Measurements from ENCODE around the gene PACS1. TPM values are rescaled to one million over a fixed set of nuclear protein-coding genes. Genes with fewer than 3 reads are reported as not detected.

The PACS1 gene
- total RNA-seq, 4 donors from 2014 or later = 17.9 to 37.6 (median 25.4) TPM

DNA sequence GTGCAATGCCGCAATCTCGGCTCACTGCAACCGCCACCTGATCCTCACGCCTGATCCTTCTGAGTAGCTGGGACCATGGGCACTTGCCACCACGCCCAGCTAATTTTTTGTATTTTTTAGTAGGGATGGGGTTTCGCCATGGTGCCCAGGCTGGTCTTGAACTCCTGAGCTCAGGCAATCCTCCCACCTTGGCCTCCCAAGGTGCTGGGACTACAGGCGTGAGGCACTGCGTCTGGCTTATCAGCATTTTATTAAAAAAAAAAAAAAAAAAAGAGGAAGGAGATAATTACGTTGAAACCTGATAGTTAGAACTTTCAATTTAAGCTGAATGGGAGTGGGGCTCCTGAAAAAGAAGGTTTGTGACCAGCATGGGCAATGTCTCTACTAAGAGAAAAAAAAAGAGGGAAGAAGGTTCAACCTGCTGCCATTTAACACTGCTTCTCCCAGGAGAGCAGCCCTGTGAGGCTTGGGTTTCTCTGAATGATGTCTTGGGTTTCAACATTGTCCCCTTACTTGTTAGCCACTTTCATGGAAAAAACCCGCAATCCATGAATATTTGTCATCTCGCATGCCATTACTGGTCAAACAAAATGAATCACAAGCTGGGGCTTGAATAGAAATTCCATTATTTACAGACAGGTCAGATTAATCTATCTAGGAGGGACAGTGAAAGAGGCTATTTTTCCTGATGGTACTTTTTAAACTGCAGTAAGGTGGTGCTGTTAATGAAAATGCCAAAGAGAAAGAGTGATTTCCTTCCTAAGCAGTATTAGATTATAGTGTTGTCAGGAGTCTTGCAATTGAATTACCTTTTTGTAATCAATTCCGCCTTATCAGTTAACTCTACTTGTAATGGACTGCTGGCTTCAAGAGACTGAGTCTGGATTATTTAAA is 72.5 kb downstream of the PACS1 start:
- Histone ChIP-seq H3K4me1 (peaks cover 0 to 10% (median 5%) of the 10 kb centered on the region in 3 donors), H3K4me3 (no peak overlapping the region), H3K36me3 (no peaks in the 10 kb centered on the region), H3K27ac (no peak overlapping the region), H3K27me3 (no peaks in the 10 kb centered on the region), H3K9me3 (peaks cover 0 to 5% (median 0%) of the 10 kb centered on the region in 3 donors)
- TF ChIP-seq, protein P1, sequence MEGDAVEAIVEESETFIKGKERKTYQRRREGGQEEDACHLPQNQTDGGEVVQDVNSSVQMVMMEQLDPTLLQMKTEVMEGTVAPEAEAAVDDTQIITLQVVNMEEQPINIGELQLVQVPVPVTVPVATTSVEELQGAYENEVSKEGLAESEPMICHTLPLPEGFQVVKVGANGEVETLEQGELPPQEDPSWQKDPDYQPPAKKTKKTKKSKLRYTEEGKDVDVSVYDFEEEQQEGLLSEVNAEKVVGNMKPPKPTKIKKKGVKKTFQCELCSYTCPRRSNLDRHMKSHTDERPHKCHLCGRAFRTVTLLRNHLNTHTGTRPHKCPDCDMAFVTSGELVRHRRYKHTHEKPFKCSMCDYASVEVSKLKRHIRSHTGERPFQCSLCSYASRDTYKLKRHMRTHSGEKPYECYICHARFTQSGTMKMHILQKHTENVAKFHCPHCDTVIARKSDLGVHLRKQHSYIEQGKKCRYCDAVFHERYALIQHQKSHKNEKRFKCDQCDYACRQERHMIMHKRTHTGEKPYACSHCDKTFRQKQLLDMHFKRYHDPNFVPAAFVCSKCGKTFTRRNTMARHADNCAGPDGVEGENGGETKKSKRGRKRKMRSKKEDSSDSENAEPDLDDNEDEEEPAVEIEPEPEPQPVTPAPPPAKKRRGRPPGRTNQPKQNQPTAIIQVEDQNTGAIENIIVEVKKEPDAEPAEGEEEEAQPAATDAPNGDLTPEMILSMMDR (IDR thresholded peaks at IDR 0.05) = no peak
- no peak for TF ChIP-seq POLR2A (IDR thresholded peaks at IDR 0.05)
- 85 to 88% methylated on average over 11 to 12 of the region's 12 CpGs for WGBS, 2 donors
- intact Hi-C loops (cut with DNase I) = no loop called here
- DNase-seq = no peak

DNA sequence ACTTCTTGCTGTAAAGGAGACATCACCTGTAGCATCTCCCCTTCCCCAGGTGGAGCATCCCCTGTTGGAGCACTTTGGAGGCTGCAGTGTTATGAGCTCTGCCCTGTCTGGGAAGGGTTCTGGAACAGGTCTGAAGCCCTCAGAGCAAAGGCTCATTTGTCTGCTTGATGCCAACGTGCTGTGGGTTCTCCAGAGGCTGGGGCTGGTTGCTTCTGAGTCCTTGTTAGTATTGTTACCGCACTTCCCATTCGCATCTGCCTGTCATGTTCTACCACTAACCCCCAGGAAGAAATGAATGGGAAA is 73.1 kb downstream of the PACS1 start:
- no peaks in the 10 kb centered on the region for H3K27me3 ChIP-seq
- H3K27ac ChIP-seq = no peak overlapping the region
- peaks cover 0 to 8% (median 5%) of the 10 kb centered on the region in 3 donors for H3K4me1 ChIP-seq
- H3K36me3 ChIP-seq = no peaks in the 10 kb centered on the region
- intact Hi-C loops (cut with DNase I) = no loop called here
- WGBS, 2 donors = 86 to 93% methylated on average over 3 of the region's 3 CpGs
- no peak for TF ChIP-seq POLR2A (IDR thresholded peaks at IDR 0.05)
- TF ChIP-seq, protein P1 (IDR thresholded peaks at IDR 0.05) = no peak
- H3K4me3 ChIP-seq = no peak overlapping the region
- H3K9me3 ChIP-seq = peaks cover 0 to 5% (median 0%) of the 10 kb centered on the region in 3 donors
- DNase-seq = no peak

DNA sequence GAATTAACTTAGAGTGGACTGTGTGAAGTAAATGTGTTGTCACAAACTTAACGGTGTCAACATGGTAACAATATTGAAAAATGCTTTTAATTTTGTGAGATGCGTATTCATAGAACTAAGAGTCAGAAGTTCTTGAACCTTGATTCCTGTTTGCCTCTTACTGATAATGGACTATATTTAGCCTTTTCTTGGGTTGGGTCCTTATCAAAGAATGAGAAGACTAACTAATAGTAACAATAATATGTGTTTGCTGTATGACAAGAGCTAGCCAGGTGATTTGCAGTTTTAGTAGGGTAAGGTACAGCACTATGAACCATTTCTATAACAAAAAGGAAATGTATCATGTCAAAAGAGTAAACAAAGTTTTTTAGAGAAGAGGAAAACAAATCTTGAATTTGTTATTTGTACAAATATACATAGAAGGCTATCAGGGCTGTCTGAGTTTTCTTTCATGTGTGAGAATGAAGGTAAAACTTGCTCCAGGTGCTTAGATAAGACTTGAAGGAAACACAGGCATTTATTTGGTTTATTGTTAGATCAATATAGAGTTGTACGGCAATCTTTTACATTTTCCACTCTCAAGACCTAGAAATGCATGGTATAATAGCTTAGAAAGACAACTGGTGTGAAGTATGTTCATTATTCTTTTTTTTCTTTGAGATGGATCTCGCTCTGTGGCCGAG is 74.1 kb downstream of the PACS1 start:
- no peaks in the 10 kb centered on the region for H3K36me3 ChIP-seq
- H3K4me3 ChIP-seq = no peak overlapping the region
- TF ChIP-seq, protein P1 (IDR thresholded peaks at IDR 0.05) = no peak
- no peak for TF ChIP-seq POLR2A (IDR thresholded peaks at IDR 0.05)
- H3K27me3 ChIP-seq = no peaks in the 10 kb centered on the region
- DNase-seq = no peak
- H3K4me1 ChIP-seq = peaks cover 0 to 8% (median 5%) of the 10 kb centered on the region in 3 donors
- 91 to 97% methylated on average over 5 of the region's 5 CpGs for WGBS, 2 donors
- H3K27ac ChIP-seq = no peak overlapping the region
- H3K9me3 ChIP-seq = peaks cover 0 to 5% (median 0%) of the 10 kb centered on the region in 3 donors
- intact Hi-C loops (cut with DNase I) = no loop called here

DNA sequence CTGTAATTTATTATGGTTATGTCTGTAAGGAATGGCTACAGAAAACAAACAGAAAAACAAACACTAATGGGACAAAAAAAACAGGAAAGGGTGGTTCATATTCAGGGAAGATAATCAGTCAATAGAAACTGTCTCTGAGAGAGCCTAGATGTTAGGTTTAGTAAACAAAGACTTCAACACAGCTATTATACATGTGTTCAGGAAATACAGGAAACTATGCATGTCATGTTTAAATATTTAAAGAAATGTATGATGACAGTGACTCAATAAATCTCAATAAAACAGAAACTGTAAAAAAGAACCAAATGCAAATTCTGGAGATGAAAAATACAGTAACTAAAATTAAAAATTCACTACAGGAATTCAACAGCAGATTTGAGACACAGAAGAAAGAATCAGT is 76.0 kb downstream of the PACS1 start:
- intact Hi-C loops (cut with DNase I) = no loop called here
- no peak for TF ChIP-seq POLR2A (IDR thresholded peaks at IDR 0.05)
- Histone ChIP-seq H3K36me3 (no peaks in the 10 kb centered on the region), H3K27ac (no peak overlapping the region), H3K27me3 (no peaks in the 10 kb centered on the region), H3K4me3 (no peak overlapping the region), H3K9me3 (peaks cover 0 to 5% (median 0%) of the 10 kb centered on the region in 3 donors), H3K4me1 (peaks cover 0 to 8% (median 5%) of the 10 kb centered on the region in 3 donors)
- no peak for DNase-seq

DNA sequence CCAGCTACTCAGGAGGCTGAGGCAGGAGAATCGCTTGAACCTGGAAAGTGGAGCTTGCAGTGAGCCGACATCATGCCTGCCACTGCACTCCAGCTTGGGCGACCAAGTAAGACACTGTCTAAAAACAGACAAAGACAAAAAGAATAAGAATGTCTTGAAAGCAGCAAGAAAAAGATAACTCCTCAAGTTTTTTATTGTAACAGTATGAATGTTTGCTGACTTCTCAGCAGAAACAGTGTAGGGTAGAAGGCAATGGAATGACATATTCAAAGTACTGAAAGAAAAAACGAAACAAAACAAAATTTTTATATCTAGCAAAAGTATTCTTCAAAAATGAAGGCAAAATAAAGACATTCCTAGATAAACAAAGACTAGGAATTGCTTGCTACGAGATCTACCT is 76.9 kb downstream of the PACS1 start:
- intact Hi-C loops (cut with DNase I) = no loop called here
- TF ChIP-seq, protein P1 (IDR thresholded peaks at IDR 0.05) = no peak
- TF ChIP-seq POLR2A (IDR thresholded peaks at IDR 0.05) = no peak
- Histone ChIP-seq H3K27ac (no peak overlapping the region), H3K4me3 (no peak overlapping the region), H3K27me3 (no peaks in the 10 kb centered on the region), H3K9me3 (peaks cover 0 to 5% (median 0%) of the 10 kb centered on the region in 3 donors), H3K4me1 (peaks cover 0 to 8% (median 5%) of the 10 kb centered on the region in 3 donors), H3K36me3 (no peaks in the 10 kb centered on the region)
- no peak for DNase-seq
- 92 to 96% methylated on average over 5 of the region's 5 CpGs for WGBS, 2 donors
